ENCODE data around the gene CD74. TPM values are rescaled to one million over a fixed set of nuclear protein-coding genes. Genes with fewer than 3 reads are reported as not detected.

CD74 gene
- 0.37 and 0.98 TPM in 2 replicates for total RNA-seq

GRCh38 chr5:150412319-150413175 lies at the start of gene CD74:
CD74 (minus strand) TSS chr5:150412910; CDS start chr5:150412749, 161 bp downstream.

DNA sequence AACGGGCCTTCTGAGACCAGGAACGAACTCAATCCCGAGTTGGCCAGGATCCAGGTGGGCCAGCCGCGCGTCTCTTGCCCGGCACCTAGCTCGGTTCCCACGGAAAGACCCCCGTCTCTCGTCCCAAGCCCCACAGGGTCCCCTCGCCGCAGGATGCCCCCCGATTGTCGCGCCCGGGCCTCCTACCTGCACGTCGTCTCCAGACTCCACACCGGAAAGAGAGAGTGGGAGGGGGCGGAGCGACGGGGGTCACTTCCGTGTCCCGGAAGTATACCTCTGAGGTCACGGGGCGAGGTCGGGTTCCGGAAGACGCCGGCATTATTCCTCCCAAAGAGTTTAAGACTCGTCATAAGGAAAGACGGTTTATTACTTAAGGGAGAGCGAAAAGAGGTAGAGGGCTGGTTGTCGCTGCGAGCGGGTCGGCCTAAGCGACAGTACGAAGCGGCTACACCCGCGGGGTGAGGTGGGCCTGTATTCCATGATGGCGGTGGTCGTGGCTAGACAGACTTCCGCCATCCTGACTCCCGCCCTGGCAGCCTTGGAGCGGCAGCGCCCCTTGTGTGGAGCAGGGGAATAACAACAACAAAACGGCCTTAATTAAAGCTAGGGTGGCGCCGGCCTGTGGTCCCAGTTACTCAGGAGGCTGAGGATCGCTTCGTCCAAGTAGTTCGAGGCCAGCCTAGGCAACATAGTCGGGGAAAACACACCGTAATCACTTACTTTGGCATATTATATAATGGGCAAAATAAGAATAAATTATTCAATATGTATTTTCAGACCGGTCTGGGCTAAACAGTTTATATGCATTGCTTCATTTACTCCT lies 37.0 kb upstream of the CD74 start, which contains the start of gene RPS14:
TSS of gene RPS14 (minus strand) at position 223 of the 823 bp plus-strand sequence. CDS start 2,006 bp downstream, outside the sequence.

GRCh38 chr5:150357326-150358260 lies 55.1 kb downstream of the CD74 start, which contains the start of gene TCOF1:
TCOF1 (plus strand) TSS chr5:150357697; CDS start chr5:150357747, 50 bp downstream.

Other genes starting within 250 kb of the CD74 start
- not detected in 2 replicates for gene CDX1, start 246.1 kb downstream of the CD74 start, total RNA-seq
- not detected in 2 replicates for gene SLC6A7, start 222.8 kb downstream of the CD74 start, total RNA-seq
- gene CAMK2A, start 123.1 kb downstream of the CD74 start, total RNA-seq = 0.20 and 0.73 TPM in 2 replicates
- gene ARSI, start 110.0 kb downstream of the CD74 start, total RNA-seq = 2.0 and 2.2 TPM in 2 replicates
- 20.2 and 34.0 TPM in 2 replicates for gene TCOF1, start 55.2 kb downstream of the CD74 start, total RNA-seq
- 1,816 and 6,180 TPM in 2 replicates for gene RPS14, start 36.8 kb upstream of the CD74 start, total RNA-seq
- 38.9 and 45.4 TPM in 2 replicates for gene NDST1, start 95.2 kb upstream of the CD74 start, total RNA-seq
- 0.98 and 1.5 TPM in 2 replicates for gene SYNPO, start 227.8 kb upstream of the CD74 start, total RNA-seq
- 0.39 TPM in 1 of 2 replicates, not detected in the other for gene MYOZ3, start 248.3 kb upstream of the CD74 start, total RNA-seq